GM12864 (cell line): ENCODE measurements around the gene NLRP7.

Source experiments
- DNase-seq: peaks from one replicate; pipeline ENCODE4 v3.0.0-alpha.2; 2011; ENCODE audit warnings: low read depth
- H3K4me3 ChIP-seq: 2 replicates; pipeline ENCODE4 v1.5.1; 2011; ENCODE audit warnings: mild to moderate bottlenecking, low read depth, low read length, control low read depth
- CTCF ChIP-seq: IDR thresholded peaks from 2 replicates; pipeline ENCODE4 v1.5.1; 2011; ENCODE audit warnings: low read depth, mild to moderate bottlenecking, moderate library complexity, low read length, control low read depth, inconsistent platforms; ENCODE audit errors: missing control alignments

NLRP7 gene

DNA sequence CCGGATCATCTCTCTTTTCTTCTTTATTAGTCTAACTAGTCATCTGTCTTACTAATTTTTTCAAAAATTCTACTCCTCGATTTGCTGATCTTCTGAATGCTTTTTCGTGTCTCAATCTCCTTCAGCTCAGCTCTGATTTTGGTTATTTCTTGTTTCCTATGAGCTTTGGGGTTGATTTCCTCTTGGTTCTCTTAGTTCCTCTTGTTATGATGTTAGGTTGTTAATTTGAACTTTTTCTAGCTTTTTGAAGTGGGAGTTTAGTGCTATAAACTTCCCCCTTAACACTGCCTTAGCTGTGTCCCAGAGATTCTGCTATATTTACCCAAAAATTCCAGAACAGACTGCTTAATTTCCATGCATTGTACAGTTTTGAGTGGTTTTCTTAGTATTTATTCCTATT lies 69.9 kb downstream of the NLRP7 start:
- no peak overlapping the region for H3K4me3 ChIP-seq
- no peak for TF ChIP-seq CTCF
- no peak for DNase-seq

DNA sequence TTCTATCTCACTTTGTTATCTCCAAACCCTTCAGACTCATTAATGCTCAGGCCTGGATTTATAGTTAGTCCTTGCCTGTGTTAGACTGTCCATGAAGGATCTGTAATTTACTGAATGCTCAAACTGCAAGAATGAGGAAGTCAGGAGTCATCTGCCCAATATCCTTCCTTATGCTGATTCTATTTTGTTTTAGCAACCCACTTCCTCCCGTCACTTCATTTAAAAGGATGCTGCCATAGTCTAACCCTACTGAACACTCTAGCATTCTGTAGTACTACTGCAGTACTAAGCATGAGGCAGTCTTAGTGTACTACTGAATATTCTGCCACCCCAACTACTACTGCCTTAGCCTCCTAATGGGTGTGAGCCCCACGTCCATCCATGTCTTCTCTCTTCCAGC lies 71.8 kb downstream of the NLRP7 start:
- DNase-seq, result no peak
- TF ChIP-seq CTCF, result no peak
- no peak overlapping the region for H3K4me3 ChIP-seq

DNA sequence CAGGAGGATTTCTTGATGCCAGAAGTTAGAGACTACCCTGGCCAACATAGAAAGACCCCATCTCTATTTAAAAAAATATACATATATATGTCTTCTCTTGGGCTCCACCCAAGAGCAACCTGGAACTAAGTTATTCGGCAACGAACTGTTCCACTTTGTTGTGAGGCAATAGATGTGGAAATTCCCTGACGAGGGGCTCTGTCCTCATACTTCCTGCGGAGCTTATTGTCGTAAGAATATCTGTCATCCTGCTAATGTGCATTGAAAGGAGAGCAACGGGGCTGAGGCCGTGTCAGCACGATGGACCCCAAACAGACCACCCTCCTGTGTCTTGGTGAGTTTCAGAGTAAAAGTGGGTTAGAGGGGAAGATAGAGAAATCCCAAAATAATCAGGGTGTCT lies 73.3 kb downstream of the NLRP7 start, which contains the start of gene FCAR:
Gene FCAR (plus strand): TSS at position 246 of the 400 bp plus-strand sequence. CDS start 55 bp downstream, at position 301.
- no peak for DNase-seq
- no peak for TF ChIP-seq CTCF
- no peak within 1 kb of the TSS for H3K4me3 ChIP-seq
